GM12874 (cell line): ENCODE results near the gene SIM1.

ENCODE experiments used
- TF ChIP-seq, protein P1 (sequence below): IDR thresholded peaks from 2 replicates; pipeline ENCODE4 v1.5.1; 2011; ENCODE audit warnings: low read depth, mild to moderate bottlenecking, control low read depth, low read length, moderate library complexity; ENCODE audit not compliant: insufficient read depth

The SIM1 gene

DNA sequence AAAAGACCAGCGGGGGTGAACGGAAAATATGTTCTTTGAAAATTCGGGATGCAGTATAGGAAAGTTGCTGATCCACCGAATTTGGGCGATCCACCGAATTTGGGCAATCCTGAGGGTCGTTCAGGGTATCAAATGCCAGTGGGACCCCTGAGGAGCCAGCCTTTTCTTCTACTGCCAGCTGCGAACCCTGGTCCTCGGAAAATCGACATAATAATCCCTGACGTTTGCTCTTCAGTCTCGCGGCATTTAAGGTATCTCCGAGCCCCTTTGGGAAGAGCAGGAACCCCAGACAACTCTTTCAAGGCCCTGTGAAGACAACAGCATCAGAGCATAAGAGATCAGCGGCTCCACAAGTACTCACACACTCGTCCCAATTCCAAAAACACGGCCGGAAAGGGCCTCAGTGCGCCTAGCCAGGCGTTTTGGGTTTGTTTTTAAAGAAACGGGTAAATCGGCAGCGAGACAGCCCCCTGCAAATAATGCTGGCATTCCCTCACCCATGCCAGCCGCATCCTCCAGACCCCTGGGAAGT, 1.0 kb downstream of the SIM1 start:
- TF ChIP-seq, protein P1, sequence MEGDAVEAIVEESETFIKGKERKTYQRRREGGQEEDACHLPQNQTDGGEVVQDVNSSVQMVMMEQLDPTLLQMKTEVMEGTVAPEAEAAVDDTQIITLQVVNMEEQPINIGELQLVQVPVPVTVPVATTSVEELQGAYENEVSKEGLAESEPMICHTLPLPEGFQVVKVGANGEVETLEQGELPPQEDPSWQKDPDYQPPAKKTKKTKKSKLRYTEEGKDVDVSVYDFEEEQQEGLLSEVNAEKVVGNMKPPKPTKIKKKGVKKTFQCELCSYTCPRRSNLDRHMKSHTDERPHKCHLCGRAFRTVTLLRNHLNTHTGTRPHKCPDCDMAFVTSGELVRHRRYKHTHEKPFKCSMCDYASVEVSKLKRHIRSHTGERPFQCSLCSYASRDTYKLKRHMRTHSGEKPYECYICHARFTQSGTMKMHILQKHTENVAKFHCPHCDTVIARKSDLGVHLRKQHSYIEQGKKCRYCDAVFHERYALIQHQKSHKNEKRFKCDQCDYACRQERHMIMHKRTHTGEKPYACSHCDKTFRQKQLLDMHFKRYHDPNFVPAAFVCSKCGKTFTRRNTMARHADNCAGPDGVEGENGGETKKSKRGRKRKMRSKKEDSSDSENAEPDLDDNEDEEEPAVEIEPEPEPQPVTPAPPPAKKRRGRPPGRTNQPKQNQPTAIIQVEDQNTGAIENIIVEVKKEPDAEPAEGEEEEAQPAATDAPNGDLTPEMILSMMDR = no peak

DNA sequence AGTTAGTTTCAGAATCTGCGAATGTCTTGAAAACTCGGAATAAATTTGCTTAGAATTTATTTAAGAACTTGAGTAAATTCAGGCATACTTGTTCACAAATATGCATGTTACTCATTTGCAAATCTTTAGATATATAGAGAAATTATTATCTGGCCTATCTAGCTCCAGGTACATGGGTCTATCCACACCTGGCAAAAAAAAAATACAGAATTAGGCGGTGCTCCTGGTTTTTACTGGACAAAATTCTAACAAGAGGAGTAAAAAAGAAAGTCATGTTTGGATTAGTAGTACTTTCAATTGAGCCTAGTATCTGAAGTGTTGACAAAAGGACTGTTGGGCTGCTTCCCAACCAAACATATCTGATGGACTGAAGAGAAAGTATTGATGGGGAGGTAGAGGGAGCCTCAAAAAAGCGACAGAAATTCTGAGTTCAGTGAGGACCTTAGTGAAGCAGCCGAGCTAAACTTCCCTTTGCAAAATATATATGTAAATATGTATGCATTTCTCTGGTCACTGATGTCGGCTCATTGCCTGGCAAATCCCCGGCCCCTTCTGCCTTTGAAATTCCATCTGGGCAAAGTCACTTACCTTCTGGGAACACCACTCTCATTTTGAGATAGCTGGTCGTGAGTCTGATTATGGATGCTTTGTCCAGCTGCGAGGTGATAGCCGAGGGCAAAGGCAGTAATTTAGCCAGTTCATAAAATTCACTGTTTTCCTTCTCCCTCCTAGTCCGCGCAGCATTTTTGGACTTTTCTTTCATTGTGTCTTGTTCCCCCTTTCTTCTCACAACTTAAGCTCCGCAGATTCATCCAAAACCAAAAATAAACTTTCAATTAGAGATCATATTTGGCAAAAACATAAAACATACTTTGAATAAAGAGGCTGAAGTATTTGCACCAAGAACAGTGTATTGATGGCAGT, 1.8 kb downstream of the SIM1 start:
- TF ChIP-seq, protein P1 = no peak

DNA sequence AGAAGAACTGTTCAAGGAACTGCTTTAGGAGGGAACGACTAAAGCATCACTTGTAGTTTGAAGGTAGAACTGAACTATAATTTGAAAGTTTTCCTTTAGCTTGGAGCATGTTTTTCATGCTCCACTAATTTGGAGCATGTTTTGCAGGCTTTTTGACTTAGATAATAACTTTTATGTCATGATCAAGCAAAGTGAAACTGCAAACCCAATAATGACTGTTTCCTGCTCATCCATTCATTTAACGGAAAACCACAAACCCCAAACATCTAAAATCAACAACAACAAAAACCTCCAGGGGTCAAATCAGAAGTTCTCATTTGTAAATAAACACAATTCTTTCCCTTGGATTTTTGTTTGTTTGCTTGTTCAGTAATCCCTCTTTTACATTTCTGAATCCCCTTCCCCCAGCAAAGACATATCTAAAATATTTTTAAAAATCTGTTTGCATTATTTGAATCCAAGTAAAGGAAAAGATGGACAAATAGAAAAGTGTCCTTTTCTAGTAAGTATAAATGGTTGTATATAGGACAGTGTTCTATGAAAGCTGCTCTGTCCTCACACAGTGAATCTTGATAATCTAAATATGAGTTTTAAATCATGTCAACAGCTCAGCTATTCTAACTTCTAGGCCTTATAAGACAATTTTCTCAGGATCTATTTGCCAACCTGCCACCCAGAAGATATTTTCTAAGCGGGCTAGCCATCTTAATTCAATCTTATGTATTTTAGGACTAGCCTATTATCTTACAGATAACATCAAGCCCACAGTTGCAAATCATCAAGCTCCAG, 2.6 kb downstream of the SIM1 start:
- TF ChIP-seq, protein P1 = no peak

DNA sequence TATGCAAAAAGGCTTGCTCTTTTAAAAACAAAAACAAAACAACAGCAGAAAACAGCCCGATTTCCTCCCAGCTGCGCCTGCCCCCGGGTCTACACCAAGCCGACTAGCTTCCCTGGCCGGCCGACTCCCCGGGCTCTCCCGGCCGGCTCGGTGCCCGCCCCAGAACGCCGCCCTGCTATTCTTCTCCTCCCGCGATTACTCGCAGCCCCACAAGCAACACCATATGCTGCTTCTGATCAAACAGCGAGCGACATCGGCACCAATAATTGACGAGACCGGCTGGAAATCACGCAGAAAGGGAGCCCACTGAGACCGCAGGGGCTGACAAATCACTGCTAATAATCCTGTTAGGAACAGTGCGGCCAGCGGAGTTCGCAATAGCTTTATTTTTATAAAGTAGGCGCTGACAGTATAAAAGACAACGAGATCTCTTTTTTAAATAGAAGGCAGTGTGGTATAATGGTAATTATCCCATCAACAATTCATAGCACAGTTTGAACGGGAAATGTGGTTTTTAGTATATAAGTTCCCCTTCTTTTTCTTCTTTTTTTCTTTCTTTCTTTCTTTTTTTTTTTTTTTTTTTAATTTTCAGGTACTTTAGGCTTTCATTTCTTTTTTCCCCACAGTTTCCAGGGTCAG, 3.3 kb downstream of the SIM1 start:
- TF ChIP-seq, protein P1 = no peak

DNA sequence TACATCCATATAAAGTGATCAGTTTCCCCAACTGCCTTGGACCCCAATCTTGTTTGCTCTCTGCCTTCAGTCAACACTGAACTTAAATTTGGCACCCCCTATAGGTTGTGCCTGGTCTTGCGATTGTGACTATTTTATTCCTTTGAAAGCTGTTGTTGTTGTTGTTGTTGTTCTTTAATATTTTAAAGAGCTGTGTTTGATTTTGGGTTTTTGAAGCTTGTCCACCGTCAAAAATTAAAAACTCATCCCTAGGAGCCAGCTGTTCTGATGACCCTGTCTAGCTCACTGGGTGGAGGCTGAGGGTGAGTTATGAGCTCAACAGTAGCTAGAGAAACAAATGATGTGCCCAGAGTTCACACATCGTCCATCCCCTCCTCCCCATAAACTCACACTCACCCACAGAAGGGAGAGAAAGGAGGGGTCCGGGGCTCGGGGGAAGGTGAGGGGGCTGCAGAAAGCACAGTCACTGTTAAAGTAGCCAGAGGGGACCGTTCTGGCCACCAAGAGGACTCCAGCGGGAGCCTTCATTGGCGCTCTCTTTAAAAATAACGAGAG, 4.0 kb downstream of the SIM1 start:
- TF ChIP-seq, protein P1 = peak; percentile 33; the same call in 1 of the 2 replicates

DNA sequence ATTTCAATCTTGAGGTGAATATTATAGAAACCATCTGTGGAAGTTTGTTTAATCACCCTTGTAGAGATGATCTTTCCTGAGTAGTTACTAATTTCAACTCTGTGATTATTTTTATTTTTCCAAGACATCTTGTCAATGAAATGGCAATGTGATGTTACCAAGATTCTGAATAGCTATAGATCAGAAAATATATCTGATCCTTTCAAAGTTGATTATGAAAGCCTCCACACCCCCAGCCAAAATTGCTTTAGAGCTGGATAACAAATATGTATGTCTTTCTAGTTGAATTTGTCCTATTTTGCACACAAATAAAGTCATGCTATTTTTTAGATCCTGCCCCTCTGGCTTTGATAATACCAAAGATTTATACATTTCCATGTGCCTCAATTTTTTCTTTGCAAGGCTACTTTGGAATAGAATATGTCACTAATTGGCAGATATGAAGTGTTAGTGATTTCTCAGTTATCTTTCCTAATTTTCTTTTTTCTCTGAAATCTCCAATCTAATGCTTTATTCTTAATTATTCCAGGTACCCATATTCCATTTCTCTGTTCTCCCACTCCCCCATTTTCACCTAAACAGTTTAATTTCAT, 5.0 kb downstream of the SIM1 start:
- TF ChIP-seq, protein P1 = no peak
